ENCODE results near the gene FOXD4L4. TPM values are rescaled to one million over a fixed set of nuclear protein-coding genes. Genes with fewer than 3 reads are reported as not detected.
"Not testable (repeated sequence)": the region's sequence is repeated elsewhere in the genome, so short reads cannot be mapped to it uniquely, and the experiment has no call there.

The FOXD4L4 gene
- total RNA-seq: 0.20 TPM in 1 of 2 replicates, not detected in the other

DNA sequence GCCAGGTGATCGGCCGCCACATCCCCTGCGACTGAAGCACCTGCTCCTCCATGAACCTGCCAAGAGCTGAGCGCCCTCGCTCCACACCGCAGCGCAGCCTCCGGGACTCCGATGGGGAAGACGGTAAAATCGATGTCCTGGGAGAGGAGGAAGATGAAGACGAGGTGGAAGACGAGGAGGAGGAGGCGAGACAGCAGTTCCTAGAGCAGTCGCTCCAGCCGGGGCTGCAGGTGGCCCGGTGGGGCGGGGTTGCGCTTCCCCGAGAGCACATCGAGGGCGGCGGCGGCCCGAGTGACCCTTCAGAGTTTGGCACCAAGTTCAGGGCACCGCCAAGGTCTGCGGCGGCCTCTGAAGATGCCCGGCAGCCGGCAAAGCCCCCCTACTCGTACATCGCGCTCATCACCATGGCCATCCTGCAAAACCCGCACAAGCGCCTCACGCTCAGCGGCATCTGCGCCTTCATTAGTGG is at the start of gene FOXD4L4:
FOXD4L4 (plus strand) TSS at position 51 of the 469 bp plus-strand sequence; CDS start at position 51, 0 bp downstream.
- DNase-seq (ENCODE audit: low read depth): not testable (repeated sequence)

GRCh38 chr9:65703550-65703949 is 33.4 kb upstream of the FOXD4L4 start:
- DNase-seq (ENCODE audit: low read depth): not testable (repeated sequence)

GRCh38 chr9:65714445-65714844 is 22.5 kb upstream of the FOXD4L4 start:
- DNase-seq (ENCODE audit: low read depth): not testable (repeated sequence)

DNA sequence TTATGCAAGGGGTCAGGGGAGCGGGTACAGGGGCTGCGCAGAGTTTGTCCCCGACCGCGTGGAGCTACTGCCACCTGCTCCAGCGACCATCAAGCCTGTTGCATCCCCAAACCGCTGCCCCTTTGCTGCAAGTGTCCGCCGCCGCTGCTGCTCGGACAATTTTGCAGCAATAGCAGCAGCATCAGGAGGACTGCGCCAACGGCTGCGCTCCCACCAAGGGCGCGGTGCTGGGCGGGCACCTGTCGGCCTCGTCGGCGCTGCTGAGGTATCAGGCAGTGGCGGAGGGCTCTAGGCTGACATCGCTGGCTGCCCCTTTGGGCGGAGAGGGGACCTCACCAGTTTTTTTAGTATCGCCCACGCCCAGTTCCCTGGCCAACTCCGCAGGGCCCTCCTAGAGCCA is 1.2 kb downstream of the FOXD4L4 start:
- not testable (repeated sequence) for DNase-seq (ENCODE audit: low read depth)

Other genes with a start within 250 kb of the FOXD4L4 start
- gene ZNG1E, start 61.2 kb upstream of the FOXD4L4 start, total RNA-seq: 23.4 and 45.0 TPM in 2 replicates

Data from renal cortical epithelial cell (primary cell).